Skeletal muscle tissue (tissue), 4 donors: ENCODE results near the gene SLC22A3. TPM values are rescaled to one million over a fixed set of nuclear protein-coding genes. Genes with fewer than 3 reads are reported as not detected.

ENCODE experiments used
- H3K27ac ChIP-seq: one replicate; pipeline ENCODE4 v1.7.0; 2013; ENCODE audit warnings: mild to moderate bottlenecking, low read depth, low read length, inconsistent platforms
- H3K27me3 ChIP-seq, 3 donors: one replicate each; pipeline ENCODE4 v1.7.0; 2013; ENCODE audit warnings: low read length in 3 of 3; ENCODE audit not compliant: control insufficient read depth in 3 of 3, insufficient read depth in 3 of 3
- H3K36me3 ChIP-seq, 3 donors: one replicate each; pipeline ENCODE4 v1.7.0; 2013; ENCODE audit warnings: low read length in 3 of 3; ENCODE audit not compliant: control insufficient read depth in 3 of 3, insufficient read depth in 3 of 3
- H3K4me1 ChIP-seq, 3 donors: one replicate each; pipeline ENCODE4 v1.7.0; 2013; ENCODE audit warnings: low read length in 3 of 3, mild to moderate bottlenecking in 3 of 3; ENCODE audit not compliant: control insufficient read depth in 3 of 3, insufficient read depth in 3 of 3
- H3K4me3 ChIP-seq, 3 donors: one replicate each; pipeline ENCODE4 v1.7.0; 2013; ENCODE audit warnings: low read length in 3 of 3
- H3K9ac ChIP-seq, 3 donors: one replicate each; pipeline ENCODE4 v1.7.0; 2013; ENCODE audit warnings: low read length in 3 of 3, mild to moderate bottlenecking in 3 of 3, moderate library complexity in 2 of 3, low read depth in 1 of 3
- H3K9me3 ChIP-seq, 3 donors: one replicate each; pipeline ENCODE4 v1.7.0; 2013; ENCODE audit warnings: low read length in 3 of 3; ENCODE audit not compliant: control insufficient read depth in 3 of 3
- total RNA-seq: library from RNA; depleted of rRNA; stranded (reverse); fragments of >200 nt; gene quantifications from one replicate; pipeline ENCODE4 v1.2.3, GENCODE V29; 2014
- donor health status: Osteomylitis.

Gene SLC22A3
- total RNA-seq, 1 donor from 2014 or later = 8.4 TPM

GRCh38 chr6:160419488-160419887 is 71.3 kb downstream of the SLC22A3 start:
- Histone ChIP-seq H3K4me3 (no peak overlapping the region), H3K4me1 (no peaks in the 10 kb centered on the region), H3K9me3 (no peaks in the 10 kb centered on the region), H3K27me3 (no peaks in the 10 kb centered on the region), H3K27ac (no peak overlapping the region), H3K36me3 (peaks cover 0 to 15% (median 0%) of the 10 kb centered on the region in 3 donors), H3K9ac (no peak overlapping the region)

GRCh38 chr6:160420253-160420968 is 72.2 kb downstream of the SLC22A3 start:
- Histone ChIP-seq H3K4me3 (no peak overlapping the region), H3K27me3 (no peaks in the 10 kb centered on the region), H3K4me1 (no peaks in the 10 kb centered on the region), H3K9me3 (no peaks in the 10 kb centered on the region), H3K27ac (no peak overlapping the region), H3K9ac (no peak overlapping the region), H3K36me3 (peaks cover 0 to 12% (median 0%) of the 10 kb centered on the region in 3 donors)

GRCh38 chr6:160420969-160421556 is 72.9 kb downstream of the SLC22A3 start:
- H3K27ac ChIP-seq = no peak overlapping the region
- no peaks in the 10 kb centered on the region for H3K27me3 ChIP-seq
- no peaks in the 10 kb centered on the region for H3K9me3 ChIP-seq
- peaks cover 0 to 12% (median 0%) of the 10 kb centered on the region in 3 donors for H3K36me3 ChIP-seq
- no peaks in the 10 kb centered on the region for H3K4me1 ChIP-seq
- no peak overlapping the region for H3K4me3 ChIP-seq
- H3K9ac ChIP-seq = no peak overlapping the region

- no peak overlapping the region for H3K27ac ChIP-seq
- peaks cover 0 to 3% (median under 1%) of the 10 kb centered on the region in 3 donors for H3K4me1 ChIP-seq
- no peak overlapping the region for H3K9ac ChIP-seq
- H3K4me3 ChIP-seq = no peak overlapping the region
- no peaks in the 10 kb centered on the region for H3K27me3 ChIP-seq
- H3K36me3 ChIP-seq = peaks cover 0 to 10% (median 0%) of the 10 kb centered on the region in 3 donors
- no peaks in the 10 kb centered on the region for H3K9me3 ChIP-seq
Measured at GRCh38 chr6:160421854-160422253, 73.7 kb downstream of the SLC22A3 start.

- H3K27me3 ChIP-seq = no peaks in the 10 kb centered on the region
- H3K36me3 ChIP-seq = peaks cover 0 to 10% (median 0%) of the 10 kb centered on the region in 3 donors
- no peaks in the 10 kb centered on the region for H3K9me3 ChIP-seq
- no peak overlapping the region for H3K9ac ChIP-seq
- no peak overlapping the region for H3K4me3 ChIP-seq
- no peak overlapping the region for H3K27ac ChIP-seq
- peaks cover 13 to 21% (median 18%) of the 10 kb centered on the region in 3 donors for H3K4me1 ChIP-seq
Measured at GRCh38 chr6:160424256-160424655, 76.1 kb downstream of the SLC22A3 start.

- H3K27me3 ChIP-seq = no peaks in the 10 kb centered on the region
- H3K27ac ChIP-seq = no peak overlapping the region
- H3K9me3 ChIP-seq = no peaks in the 10 kb centered on the region
- peaks cover 20 to 32% (median 28%) of the 10 kb centered on the region in 3 donors for H3K4me1 ChIP-seq
- peaks cover 0 to 4% (median 0%) of the 10 kb centered on the region in 3 donors for H3K36me3 ChIP-seq
- H3K4me3 ChIP-seq = no peak overlapping the region
- no peak overlapping the region for H3K9ac ChIP-seq
Measured at GRCh38 chr6:160426136-160426535, 78.0 kb downstream of the SLC22A3 start.

GRCh38 chr6:160427312-160428068 is 79.3 kb downstream of the SLC22A3 start:
- Histone ChIP-seq H3K27me3 (no peaks in the 10 kb centered on the region), H3K9me3 (no peaks in the 10 kb centered on the region), H3K9ac (no peak overlapping the region), H3K27ac (no peak overlapping the region), H3K36me3 (peaks cover 0 to 3% (median 0%) of the 10 kb centered on the region in 3 donors), H3K4me1 (peaks cover 30 to 32% (median 31%) of the 10 kb centered on the region in 3 donors), H3K4me3 (no peak overlapping the region)

GRCh38 chr6:160428069-160428430 is 79.9 kb downstream of the SLC22A3 start:
- no peak overlapping the region for H3K27ac ChIP-seq
- H3K9ac ChIP-seq = no peak overlapping the region
- no peaks in the 10 kb centered on the region for H3K27me3 ChIP-seq
- H3K9me3 ChIP-seq = no peaks in the 10 kb centered on the region
- H3K36me3 ChIP-seq = peaks cover 0 to 3% (median 0%) of the 10 kb centered on the region in 3 donors
- H3K4me1 ChIP-seq = peaks cover 30 to 32% (median 31%) of the 10 kb centered on the region in 3 donors
- H3K4me3 ChIP-seq = no peak overlapping the region

- peaks cover 0 to 3% (median 0%) of the 10 kb centered on the region in 3 donors for H3K36me3 ChIP-seq
- H3K4me1 ChIP-seq = peaks cover 30 to 32% (median 31%) of the 10 kb centered on the region in 3 donors
- no peak overlapping the region for H3K9ac ChIP-seq
- H3K27me3 ChIP-seq = no peaks in the 10 kb centered on the region
- H3K9me3 ChIP-seq = no peaks in the 10 kb centered on the region
- H3K4me3 ChIP-seq = peak overlapping the region in 1 of 3 donors; percentile 14
- H3K27ac ChIP-seq = no peak overlapping the region
Measured at GRCh38 chr6:160428818-160429619, 80.8 kb downstream of the SLC22A3 start.
